ENCODE measurements around the gene ZBTB33. TPM values are rescaled to one million over a fixed set of nuclear protein-coding genes. Genes with fewer than 3 reads are reported as not detected.

Gene ZBTB33
- total and polyA plus RNA-seq, 4 donors, result 3.1 to 21.0 (median 8.0) TPM

- Histone ChIP-seq H3K4me3 (no peak overlapping the region), H3K27me3 (ENCODE audit: control insufficient read depth in 3 of 3, insufficient read depth in 3 of 3, low read length in 2 of 3) (no peaks in the 10 kb centered on the region), H3K36me3 (ENCODE audit: control insufficient read depth in 4 of 4, insufficient read depth in 4 of 4, low read length in 4 of 4) (no peaks in the 10 kb centered on the region), H3K9me3 (ENCODE audit: control insufficient read depth in 4 of 4, insufficient read depth in 3 of 4, low read length in 3 of 4) (peaks cover 0 to 8% (median 0%) of the 10 kb centered on the region in 4 donors), H3K27ac (ENCODE audit: low read depth in 1 of 2, low read length in 1 of 2) (no peak overlapping the region), H3K9ac (ENCODE audit: insufficient read depth in 1 of 2, low read length in 2 of 2) (no peak overlapping the region), H3K4me1 (ENCODE audit: control insufficient read depth in 5 of 5, insufficient read depth in 5 of 5, low read length in 5 of 5) (no peaks in the 10 kb centered on the region)
- WGBS, 2 donors, result 57 to 79% methylated on average over 4 of the region's 4 CpGs
- DNase-seq (no peak), ATAC-seq (ENCODE audit: insufficient read depth, low FRiP score) (no peak)
- TF ChIP-seq CTCF (IDR thresholded peaks at IDR 0.05; ENCODE audit: control extremely low read depth, extremely low read depth), result no peak
Observed at GRCh38 chrX:120286733-120287512, 36.3 kb downstream of the ZBTB33 start.

GRCh38 chrX:120287513-120288112, 37.0 kb downstream of the ZBTB33 start:
- Histone ChIP-seq H3K27me3 (ENCODE audit: control insufficient read depth in 3 of 3, insufficient read depth in 3 of 3, low read length in 2 of 3) (no peaks in the 10 kb centered on the region), H3K4me1 (ENCODE audit: control insufficient read depth in 5 of 5, insufficient read depth in 5 of 5, low read length in 5 of 5) (no peaks in the 10 kb centered on the region), H3K4me3 (no peak overlapping the region), H3K9ac (ENCODE audit: insufficient read depth in 1 of 2, low read length in 2 of 2) (no peak overlapping the region), H3K9me3 (ENCODE audit: control insufficient read depth in 4 of 4, insufficient read depth in 3 of 4, low read length in 3 of 4) (peaks cover 0 to 8% (median 0%) of the 10 kb centered on the region in 4 donors), H3K27ac (ENCODE audit: low read depth in 1 of 2, low read length in 1 of 2) (no peak overlapping the region), H3K36me3 (ENCODE audit: control insufficient read depth in 4 of 4, insufficient read depth in 4 of 4, low read length in 4 of 4) (no peaks in the 10 kb centered on the region)
- TF ChIP-seq CTCF (IDR thresholded peaks at IDR 0.05; ENCODE audit: control extremely low read depth, extremely low read depth), result no peak
- ATAC-seq (ENCODE audit: insufficient read depth, low FRiP score) (no peak), DNase-seq (no peak)
- WGBS, 2 donors, result 46% methylated on average over 3 of the region's 3 CpGs

- Histone ChIP-seq H3K9me3 (ENCODE audit: control insufficient read depth in 4 of 4, insufficient read depth in 3 of 4, low read length in 3 of 4) (peaks cover 0 to under 1% (median 0%) of the 10 kb centered on the region in 4 donors), H3K4me1 (ENCODE audit: control insufficient read depth in 5 of 5, insufficient read depth in 5 of 5, low read length in 5 of 5) (no peaks in the 10 kb centered on the region), H3K27ac (ENCODE audit: low read depth in 1 of 2, low read length in 1 of 2) (no peak overlapping the region), H3K9ac (ENCODE audit: insufficient read depth in 1 of 2, low read length in 2 of 2) (no peak overlapping the region), H3K27me3 (ENCODE audit: control insufficient read depth in 3 of 3, insufficient read depth in 3 of 3, low read length in 2 of 3) (no peaks in the 10 kb centered on the region), H3K36me3 (ENCODE audit: control insufficient read depth in 4 of 4, insufficient read depth in 4 of 4, low read length in 4 of 4) (no peaks in the 10 kb centered on the region), H3K4me3 (no peak overlapping the region)
- TF ChIP-seq CTCF (IDR thresholded peaks at IDR 0.05; ENCODE audit: control extremely low read depth, extremely low read depth), result no peak
- DNase-seq (no peak), ATAC-seq (ENCODE audit: insufficient read depth, low FRiP score) (no peak)
Observed at GRCh38 chrX:120290107-120290506, 39.5 kb downstream of the ZBTB33 start.
